RWPE2 (cell line): Measurements from ENCODE around the gene CHD5.

ENCODE experiments used
- ATAC-seq: fragments of 200-7000 bp; cut with Tn5 transposase; 3 replicates; pipeline ENCODE4 v1.9.1; 2021; ENCODE audit warnings: low read depth
- DNase-seq: peaks from one replicate; pipeline ENCODE4 v3.0.0-alpha.2; 2020; ENCODE audit warnings: low spot score
- H3K27ac ChIP-seq: fragments of 450-650 bp; 2 replicates; pipeline ENCODE4 v1.5.1; 2017; ENCODE audit warnings: mild to moderate bottlenecking; ENCODE audit not compliant: poor library complexity, severe bottlenecking
- H3K27me3 ChIP-seq: fragments of 250-450 bp; sonication (Bioruptor Pico); 2 replicates; pipeline ENCODE4 v1.5.1; 2021; ENCODE audit warnings: mild to moderate bottlenecking, moderate library complexity; ENCODE audit not compliant: insufficient read depth, poor library complexity, severe bottlenecking
- H3K36me3 ChIP-seq: fragments of 250-450 bp; sonication (Bioruptor Pico); 2 replicates; pipeline ENCODE4 v1.5.1; 2020; ENCODE audit warnings: low read depth, mild to moderate bottlenecking, moderate library complexity
- H3K4me1 ChIP-seq: fragments of 250-450 bp; sonication (Bioruptor Pico); 2 replicates; pipeline ENCODE4 v1.5.1; 2021; ENCODE audit warnings: mild to moderate bottlenecking, moderate library complexity; ENCODE audit not compliant: insufficient read depth, poor library complexity, severe bottlenecking
- H3K4me3 ChIP-seq: fragments of 250-450 bp; sonication (Bioruptor Pico); 2 replicates; pipeline ENCODE4 v1.5.1; 2021; ENCODE audit warnings: mild to moderate bottlenecking, moderate library complexity; ENCODE audit not compliant: severe bottlenecking
- H3K9me3 ChIP-seq: fragments of 250-450 bp; sonication (Bioruptor Pico); 2 replicates; pipeline ENCODE4 v1.5.1; 2021; ENCODE audit warnings: mild to moderate bottlenecking, moderate library complexity; ENCODE audit not compliant: severe bottlenecking
- TF ChIP-seq, protein P1 (sequence below): fragments of 450-650 bp; IDR thresholded peaks from one replicate; pipeline ENCODE4 v1.5.1; 2017; ENCODE audit warnings: mild to moderate bottlenecking, moderate library complexity; ENCODE audit not compliant: poor library complexity, severe bottlenecking

CHD5 gene

DNA sequence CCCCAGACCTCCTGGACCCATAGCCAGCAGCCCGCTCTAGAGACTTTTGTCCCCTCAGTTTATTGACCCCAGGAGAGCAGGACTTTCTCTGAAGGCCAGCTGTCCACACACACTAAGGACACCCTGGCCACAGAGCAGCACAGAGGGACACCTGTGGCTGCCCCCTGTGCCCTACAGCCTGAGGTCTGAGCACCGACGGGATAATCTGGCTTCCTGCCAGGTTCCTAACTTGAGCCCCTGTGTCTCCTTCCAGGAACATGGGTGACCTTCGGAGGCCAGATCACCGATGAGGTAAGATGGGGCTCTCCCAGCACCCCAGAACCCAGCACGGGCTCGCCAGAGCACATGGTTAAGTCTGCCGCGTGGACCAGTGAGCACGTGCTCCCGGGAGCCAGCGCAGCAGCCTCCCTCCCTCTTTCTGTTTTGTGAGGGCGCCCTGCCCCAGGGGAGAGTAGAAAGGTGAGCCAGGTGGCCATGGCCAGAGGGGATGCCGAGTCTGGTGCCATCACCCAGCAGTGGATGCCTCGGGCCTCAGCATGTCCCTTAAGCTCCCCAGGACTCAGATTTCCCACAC lies 106.6 kb downstream of the CHD5 start:
- H3K27ac ChIP-seq: peak overlapping the region; percentile 18

DNA sequence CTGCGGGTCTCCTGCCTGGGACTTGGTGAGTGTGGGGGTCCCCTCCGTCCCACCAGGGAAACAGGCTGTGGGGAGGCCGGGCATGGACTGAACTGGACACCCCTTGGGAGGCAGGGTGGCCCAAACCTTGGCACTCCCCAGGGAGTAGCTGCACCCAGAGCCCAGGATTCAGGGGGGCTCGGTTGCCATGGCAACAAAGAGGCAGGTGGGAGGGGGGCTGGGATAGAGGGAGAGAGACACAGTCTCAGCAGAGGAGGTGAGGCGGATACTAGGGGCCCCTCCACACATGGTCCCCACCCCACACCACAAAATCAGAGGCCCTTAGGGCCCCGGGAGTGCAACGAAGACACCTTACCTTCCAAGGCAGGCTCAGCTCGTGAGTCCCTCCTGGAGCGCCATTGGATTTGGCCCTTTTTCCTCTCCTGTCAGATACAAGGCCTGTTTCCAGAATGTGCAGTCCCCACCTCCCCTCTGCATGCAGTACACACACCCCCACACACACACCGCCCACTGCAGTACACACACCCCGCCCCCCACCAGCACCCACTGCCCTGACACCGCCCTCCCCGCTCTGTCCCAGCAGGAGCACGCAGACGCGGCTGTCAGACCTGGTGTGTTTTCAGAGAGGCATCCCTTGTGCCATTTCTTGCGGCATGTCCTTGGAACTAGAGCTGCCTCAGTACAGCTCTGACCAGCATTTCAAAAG lies 107.2 kb downstream of the CHD5 start:
- H3K4me1 ChIP-seq: peaks cover 16% of the 10 kb centered on the region
- no peaks in the 10 kb centered on the region for H3K9me3 ChIP-seq
- no peaks in the 10 kb centered on the region for H3K36me3 ChIP-seq
- TF ChIP-seq, protein P1, sequence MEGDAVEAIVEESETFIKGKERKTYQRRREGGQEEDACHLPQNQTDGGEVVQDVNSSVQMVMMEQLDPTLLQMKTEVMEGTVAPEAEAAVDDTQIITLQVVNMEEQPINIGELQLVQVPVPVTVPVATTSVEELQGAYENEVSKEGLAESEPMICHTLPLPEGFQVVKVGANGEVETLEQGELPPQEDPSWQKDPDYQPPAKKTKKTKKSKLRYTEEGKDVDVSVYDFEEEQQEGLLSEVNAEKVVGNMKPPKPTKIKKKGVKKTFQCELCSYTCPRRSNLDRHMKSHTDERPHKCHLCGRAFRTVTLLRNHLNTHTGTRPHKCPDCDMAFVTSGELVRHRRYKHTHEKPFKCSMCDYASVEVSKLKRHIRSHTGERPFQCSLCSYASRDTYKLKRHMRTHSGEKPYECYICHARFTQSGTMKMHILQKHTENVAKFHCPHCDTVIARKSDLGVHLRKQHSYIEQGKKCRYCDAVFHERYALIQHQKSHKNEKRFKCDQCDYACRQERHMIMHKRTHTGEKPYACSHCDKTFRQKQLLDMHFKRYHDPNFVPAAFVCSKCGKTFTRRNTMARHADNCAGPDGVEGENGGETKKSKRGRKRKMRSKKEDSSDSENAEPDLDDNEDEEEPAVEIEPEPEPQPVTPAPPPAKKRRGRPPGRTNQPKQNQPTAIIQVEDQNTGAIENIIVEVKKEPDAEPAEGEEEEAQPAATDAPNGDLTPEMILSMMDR: no peak
- ATAC-seq (no peak), DNase-seq (no peak)
- H3K27ac ChIP-seq: no peak overlapping the region
- H3K4me3 ChIP-seq: no peak overlapping the region
- no peaks in the 10 kb centered on the region for H3K27me3 ChIP-seq

More for the DNA sequence above, 106.6 kb downstream of the CHD5 start:
- DNase-seq (no peak), ATAC-seq (no peak)
- no peak overlapping the region for H3K4me3 ChIP-seq
- no peaks in the 10 kb centered on the region for H3K9me3 ChIP-seq
- peaks cover 16% of the 10 kb centered on the region for H3K4me1 ChIP-seq
- no peaks in the 10 kb centered on the region for H3K27me3 ChIP-seq
- TF ChIP-seq, protein P1: no peak
- H3K36me3 ChIP-seq: no peaks in the 10 kb centered on the region

DNA sequence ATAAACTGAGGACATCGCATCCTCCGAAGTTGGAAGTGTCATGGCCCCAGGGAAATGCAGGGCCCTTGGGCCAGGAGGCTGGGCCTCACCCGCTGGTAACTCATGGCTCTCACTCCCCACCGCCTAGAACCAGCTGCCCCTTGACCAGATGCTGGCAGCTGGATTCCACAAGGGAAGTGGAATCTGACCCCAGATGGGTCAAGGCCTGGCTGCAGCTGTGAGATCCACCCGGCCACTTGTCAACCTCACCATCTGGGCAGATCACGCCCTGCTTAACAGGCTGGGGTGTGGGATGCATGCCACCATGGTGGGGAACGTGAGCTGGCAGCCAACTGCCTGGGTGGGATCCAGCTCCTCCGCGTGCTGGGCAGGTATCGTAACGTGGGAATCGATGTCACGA lies 108.9 kb downstream of the CHD5 start:
- Histone ChIP-seq H3K9me3 (no peaks in the 10 kb centered on the region), H3K4me1 (peaks cover 16% of the 10 kb centered on the region), H3K27me3 (no peaks in the 10 kb centered on the region), H3K4me3 (no peak overlapping the region), H3K27ac (no peak overlapping the region), H3K36me3 (no peaks in the 10 kb centered on the region)
- no peak for ATAC-seq
- TF ChIP-seq, protein P1: no peak
- DNase-seq: no peak

DNA sequence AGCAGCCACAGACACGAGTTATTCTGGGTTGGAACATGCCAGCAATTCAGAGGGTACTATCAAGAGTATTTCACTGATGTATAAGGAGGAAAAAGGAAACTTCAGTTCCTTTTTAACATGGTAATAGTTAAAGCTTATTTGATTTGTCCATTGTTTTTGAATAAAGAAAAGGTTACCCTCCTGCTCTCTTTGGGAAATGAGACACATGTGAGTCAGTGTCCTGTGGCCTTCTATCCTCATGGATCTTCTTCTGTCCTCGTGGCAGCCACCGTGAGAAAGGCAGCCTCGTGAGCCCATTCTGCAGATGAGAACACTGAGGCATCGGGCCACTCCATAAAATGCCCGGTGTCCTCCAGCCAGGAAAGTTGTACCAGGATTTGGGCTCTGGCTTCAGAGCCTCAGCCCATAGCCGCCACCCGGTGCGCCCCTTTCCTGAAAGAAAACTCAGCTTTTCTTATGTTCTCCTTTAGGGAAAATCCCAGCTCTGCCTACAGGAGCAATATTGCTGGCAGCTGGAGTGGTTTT lies 109.6 kb downstream of the CHD5 start:
- Histone ChIP-seq H3K4me3 (no peak overlapping the region), H3K4me1 (peaks cover 16% of the 10 kb centered on the region), H3K27me3 (no peaks in the 10 kb centered on the region), H3K27ac (no peak overlapping the region), H3K9me3 (no peaks in the 10 kb centered on the region), H3K36me3 (no peaks in the 10 kb centered on the region)
- TF ChIP-seq, protein P1: no peak
- DNase-seq: no peak
- ATAC-seq: no peak

DNA sequence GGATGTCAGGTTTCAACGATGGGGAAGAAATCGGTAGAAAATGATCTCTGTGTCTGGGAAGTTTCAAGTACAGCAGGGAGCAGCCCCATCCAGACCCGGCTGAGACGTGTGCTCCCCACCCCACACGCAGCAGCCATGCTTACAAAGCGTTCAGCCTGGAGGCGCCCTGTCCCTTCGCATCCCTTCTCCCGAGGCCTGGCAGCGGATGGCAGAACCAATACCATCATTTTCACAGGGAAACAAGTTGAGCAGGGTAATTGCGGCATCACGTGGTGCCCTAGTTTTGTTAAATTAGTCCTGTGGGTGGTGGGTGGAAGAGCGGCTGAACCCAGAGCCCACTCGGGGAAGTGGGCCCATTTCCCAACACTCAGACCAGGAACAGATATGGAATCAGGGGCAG lies 110.5 kb downstream of the CHD5 start:
- TF ChIP-seq, protein P1: no peak
- H3K4me3 ChIP-seq: no peak overlapping the region
- DNase-seq (no peak), ATAC-seq (no peak)
- H3K9me3 ChIP-seq: no peaks in the 10 kb centered on the region
- no peaks in the 10 kb centered on the region for H3K27me3 ChIP-seq
- no peaks in the 10 kb centered on the region for H3K36me3 ChIP-seq
- no peak overlapping the region for H3K27ac ChIP-seq
- H3K4me1 ChIP-seq: peaks cover 9% of the 10 kb centered on the region
